ENCODE measurements around the gene UNC79.

DNA sequence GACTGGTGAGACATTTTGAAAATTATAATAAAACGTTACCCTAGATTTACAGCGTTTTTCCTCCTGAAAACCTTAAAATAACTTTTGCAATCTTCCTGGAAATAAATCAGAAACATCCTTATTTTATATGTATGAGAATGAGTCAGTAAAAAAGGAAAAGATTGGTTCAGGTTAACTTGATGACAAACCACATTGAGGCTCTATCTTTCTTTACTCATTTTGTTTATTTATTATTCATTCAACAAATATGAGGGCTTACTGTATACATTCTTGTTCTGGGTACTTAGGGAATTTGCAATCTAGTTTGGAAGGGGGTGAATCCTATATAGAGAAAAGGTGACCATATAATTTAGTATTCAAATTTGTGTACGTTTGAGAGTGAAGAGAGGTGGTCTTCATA, 156.6 kb downstream of the UNC79 start:
- TF ChIP-seq ESRRG (CRISPR knock-in tag; IDR thresholded peaks at IDR 0.05), result no peak
- TF ChIP-seq, protein P1, sequence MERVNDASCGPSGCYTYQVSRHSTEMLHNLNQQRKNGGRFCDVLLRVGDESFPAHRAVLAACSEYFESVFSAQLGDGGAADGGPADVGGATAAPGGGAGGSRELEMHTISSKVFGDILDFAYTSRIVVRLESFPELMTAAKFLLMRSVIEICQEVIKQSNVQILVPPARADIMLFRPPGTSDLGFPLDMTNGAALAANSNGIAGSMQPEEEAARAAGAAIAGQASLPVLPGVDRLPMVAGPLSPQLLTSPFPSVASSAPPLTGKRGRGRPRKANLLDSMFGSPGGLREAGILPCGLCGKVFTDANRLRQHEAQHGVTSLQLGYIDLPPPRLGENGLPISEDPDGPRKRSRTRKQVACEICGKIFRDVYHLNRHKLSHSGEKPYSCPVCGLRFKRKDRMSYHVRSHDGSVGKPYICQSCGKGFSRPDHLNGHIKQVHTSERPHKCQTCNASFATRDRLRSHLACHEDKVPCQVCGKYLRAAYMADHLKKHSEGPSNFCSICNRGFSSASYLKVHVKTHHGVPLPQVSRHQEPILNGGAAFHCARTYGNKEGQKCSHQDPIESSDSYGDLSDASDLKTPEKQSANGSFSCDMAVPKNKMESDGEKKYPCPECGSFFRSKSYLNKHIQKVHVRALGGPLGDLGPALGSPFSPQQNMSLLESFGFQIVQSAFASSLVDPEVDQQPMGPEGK (CRISPR knock-in tag; IDR thresholded peaks at IDR 0.05; ENCODE audit: borderline replicate concordance), result no peak
- no peak for TF ChIP-seq ARNTL (CRISPR knock-in tag; IDR thresholded peaks at IDR 0.05; ENCODE audit: borderline replicate concordance, low read depth)
- TF ChIP-seq SNAI2 (CRISPR knock-in tag; IDR thresholded peaks at IDR 0.05), result no peak
- no peak for TF ChIP-seq ZFP30 (CRISPR knock-in tag; IDR thresholded peaks at IDR 0.05)
- TF ChIP-seq TOX (CRISPR knock-in tag; IDR thresholded peaks at IDR 0.05; ENCODE audit: borderline replicate concordance), result no peak
- TF ChIP-seq, protein P2, sequence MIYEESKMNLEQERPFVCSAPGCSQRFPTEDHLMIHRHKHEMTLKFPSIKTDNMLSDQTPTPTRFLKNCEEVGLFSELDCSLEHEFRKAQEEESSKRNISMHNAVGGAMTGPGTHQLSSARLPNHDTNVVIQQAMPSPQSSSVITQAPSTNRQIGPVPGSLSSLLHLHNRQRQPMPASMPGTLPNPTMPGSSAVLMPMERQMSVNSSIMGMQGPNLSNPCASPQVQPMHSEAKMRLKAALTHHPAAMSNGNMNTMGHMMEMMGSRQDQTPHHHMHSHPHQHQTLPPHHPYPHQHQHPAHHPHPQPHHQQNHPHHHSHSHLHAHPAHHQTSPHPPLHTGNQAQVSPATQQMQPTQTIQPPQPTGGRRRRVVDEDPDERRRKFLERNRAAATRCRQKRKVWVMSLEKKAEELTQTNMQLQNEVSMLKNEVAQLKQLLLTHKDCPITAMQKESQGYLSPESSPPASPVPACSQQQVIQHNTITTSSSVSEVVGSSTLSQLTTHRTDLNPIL (CRISPR knock-in tag; IDR thresholded peaks at IDR 0.05; ENCODE audit: low read depth), result no peak
- TF ChIP-seq RARB (CRISPR knock-in tag; IDR thresholded peaks at IDR 0.05), result no peak
- TF ChIP-seq ZNF8 (CRISPR knock-in tag; IDR thresholded peaks at IDR 0.05), result no peak
